Heart left ventricle (tissue), 16 donors: Measurements from ENCODE around the gene TXNDC15. TPM values are rescaled to one million over a fixed set of nuclear protein-coding genes. Genes with fewer than 3 reads are reported as not detected.
"Not testable (repeated sequence)": the region's sequence is repeated elsewhere in the genome, so short reads cannot be mapped to it uniquely, and the experiment has no call there.

Experiments
- ATAC-seq, 4 donors: fragments of 200-7000 bp; cut with Tn5 transposase; one replicate each; pipeline ENCODE4 v1.9.1; 2020 to 2022; ENCODE audit warnings: moderate library complexity in 4 of 4, mild to moderate bottlenecking in 3 of 4, moderate number of reproducible peaks in 1 of 4
- DNase-seq, 5 donors: peaks; one replicate each; pipeline ENCODE4 v3.0.0-alpha.2; 2020
- H3K27ac ChIP-seq, 12 donors: fragments of 200-600 bp; sonication (generic) in 4 of 12; one replicate each; pipeline versions ENCODE4 v1.5.0 to v1.8.0; 2016 to 2022; ENCODE audit warnings: mild to moderate bottlenecking in 2 of 12
- H3K27me3 ChIP-seq, 9 donors: fragments of 200-600 bp; sonication (generic) in 2 of 9; one replicate each; pipeline versions ENCODE4 v1.5.1 to v1.8.0; 2016 to 2022; ENCODE audit warnings: mild to moderate bottlenecking in 3 of 9
- H3K36me3 ChIP-seq, 9 donors: fragments of 200-600 bp; sonication (generic) in 2 of 9; one replicate each; pipeline versions ENCODE4 v1.5.0 to v1.8.0; 2018 to 2022; ENCODE audit warnings: mild to moderate bottlenecking in 2 of 9
- H3K4me1 ChIP-seq, 12 donors: fragments of 200-600 bp; sonication (generic) in 4 of 12; one replicate each; pipeline versions ENCODE4 v1.5.0 to v1.8.0; 2016 to 2022; ENCODE audit warnings: mild to moderate bottlenecking in 3 of 12
- H3K4me3 ChIP-seq, 12 donors: fragments of 200-600 bp; sonication (generic) in 4 of 12; one replicate each; pipeline versions ENCODE4 v1.5.0 to v1.8.0; 2017 to 2022; ENCODE audit warnings: mild to moderate bottlenecking in 9 of 12, moderate library complexity in 4 of 12
- H3K9me3 ChIP-seq, 12 donors: fragments of 200-600 bp; sonication (generic) in 4 of 12; one replicate each; pipeline versions ENCODE4 v1.5.0 to v1.8.0; 2016 to 2022; ENCODE audit warnings: mild to moderate bottlenecking in 1 of 12
- POLR2A ChIP-seq, 2 donors: fragments of 450-650 bp; IDR thresholded peaks; one replicate each; pipeline ENCODE4 v1.6.1; 2017; ENCODE audit warnings: antibody characterized with exemption in 2 of 2, mild to moderate bottlenecking in 2 of 2, moderate library complexity in 2 of 2
- WGBS, 4 donors: extraction: QIAGEN DNeasy Blood & Tissue Kit in 2 of 4; methylation state at CpG; one replicate each; pipeline versions ENCODE4 v1.1.5 to v1.1.7; 2013 to 2018; 5-methylcytosine and 5-hydroxymethylcytosine counted together
- intact Hi-C, 10 donors: fragments of 100-400 bp; cut with DNase I; formaldehyde crosslinking; loops; one replicate each; pipeline versions ENCODE4 v1.11.1 to v1.14.2; 2022
- polyA plus RNA-seq, 2 donors: library from polyadenylated mRNA; stranded (reverse); fragments of 200-250 nt; gene quantifications; one replicate each; pipeline ENCODE4 v1.2.3, GENCODE V29; 2013
- total RNA-seq, 9 donors: library from RNA; depleted of rRNA in 2 of 9; stranded (reverse); fragments of >200 nt in 2 of 9; fragmentation: NEBNext Ultra II Directional in 3 of 9; extraction: Animal tissue kit (Norgen Biotek cat#: 25700) in 3 of 9; gene quantifications; one replicate each; pipeline versions ENCODE4 v1.1.0 to v1.2.4, GENCODE V29; 2016 to 2023
- TF ChIP-seq, protein P1 (sequence below), 12 donors: fragments of 200-600 bp; sonication (generic) in 4 of 12; IDR thresholded peaks; one replicate each; pipeline versions ENCODE4 v1.5.0 to v1.8.0; 2018 to 2022; ENCODE audit warnings: antibody characterized with exemption in 12 of 12, mild to moderate bottlenecking in 5 of 12
- donor health status: ischemic (EF 13 %, LVEDD 7.1; RV severe dilation, severe dysfunction).
- donor health status: healthy with polysubstance abuse.
- donor health status: DM: no; HTN: yes; CAD: no.
- donor health status: DM: no; HTN: no; CAD: no.
- donor health status: ischemic (EF 25% LVEDD 6.9; RV normal size, moderate dysfunction).
- donor health status: ischemic (EF 25% LVEDD 5.7; RV mildly dilated, moderate dysfunction).
- donor health status: healthy.
- donor health status: DM: yes; HTN: yes; CAD: no.
- donor health status: ischemic (EF 35%, LVEDD 5.7; RV mildly dilated, moderate dysfunction).
- donor health status: nonischemic (EF 11% LVEDD 7.7; RV severe dilation, severe dysfunction).
- donor health status: DM: yes; HTN: yes; CAD: no.
- donor health status: PGD.
- donor health status: ischemic (EF 29% LVEDD 5.4; RV normal size, mild dysfunction).
- donor health status: nonischemic (EF 23%, LVEDD 6.1; RV moderate dilation, normal function).

Gene TXNDC15
- total and polyA plus RNA-seq, 11 donors, result 38.4 to 129 (median 55.6) TPM

DNA sequence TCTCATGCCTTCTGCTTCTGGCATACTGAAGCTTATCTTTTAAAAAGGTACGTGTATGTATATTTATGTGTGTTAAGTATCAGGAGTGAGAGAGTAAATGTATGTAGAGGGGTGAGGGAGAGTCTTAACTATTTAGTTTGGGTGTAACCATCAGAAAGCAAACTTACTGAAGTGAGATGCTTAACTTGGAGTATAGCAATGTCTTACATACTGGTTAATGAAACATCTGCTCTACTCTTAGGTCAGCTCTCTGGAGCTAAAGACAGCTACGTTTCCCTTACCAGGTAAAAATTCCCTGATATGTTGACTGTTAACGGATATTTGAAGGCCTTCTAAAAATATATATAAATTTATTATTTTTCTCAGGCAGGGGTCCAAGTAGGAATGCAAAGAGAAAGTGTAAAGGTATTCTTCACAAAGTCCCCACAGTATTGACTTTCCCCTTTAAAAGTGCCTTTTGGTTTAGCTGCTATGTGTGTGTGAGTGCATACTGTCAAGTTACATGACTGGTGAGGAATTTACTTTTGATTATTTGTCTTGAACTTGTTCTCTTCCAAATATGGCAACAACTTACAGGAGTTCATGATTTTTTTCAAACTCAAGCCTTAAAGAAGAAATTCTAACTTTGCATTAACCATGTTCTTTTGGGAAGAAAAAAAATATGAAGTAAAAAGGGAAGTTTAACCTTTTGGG is 40.7 kb upstream of the TXNDC15 start:
- Histone ChIP-seq H3K27ac (no peak overlapping the region), H3K36me3 (peaks cover 0 to 77% (median 43%) of the 10 kb centered on the region in 9 donors), H3K4me1 (peaks cover 0 to 11% (median 4%) of the 10 kb centered on the region in 12 donors), H3K9me3 (no peaks in the 10 kb centered on the region), H3K4me3 (no peak overlapping the region), H3K27me3 (no peaks in the 10 kb centered on the region)
- no peak for TF ChIP-seq POLR2A (IDR thresholded peaks at IDR 0.05)
- TF ChIP-seq, protein P1, sequence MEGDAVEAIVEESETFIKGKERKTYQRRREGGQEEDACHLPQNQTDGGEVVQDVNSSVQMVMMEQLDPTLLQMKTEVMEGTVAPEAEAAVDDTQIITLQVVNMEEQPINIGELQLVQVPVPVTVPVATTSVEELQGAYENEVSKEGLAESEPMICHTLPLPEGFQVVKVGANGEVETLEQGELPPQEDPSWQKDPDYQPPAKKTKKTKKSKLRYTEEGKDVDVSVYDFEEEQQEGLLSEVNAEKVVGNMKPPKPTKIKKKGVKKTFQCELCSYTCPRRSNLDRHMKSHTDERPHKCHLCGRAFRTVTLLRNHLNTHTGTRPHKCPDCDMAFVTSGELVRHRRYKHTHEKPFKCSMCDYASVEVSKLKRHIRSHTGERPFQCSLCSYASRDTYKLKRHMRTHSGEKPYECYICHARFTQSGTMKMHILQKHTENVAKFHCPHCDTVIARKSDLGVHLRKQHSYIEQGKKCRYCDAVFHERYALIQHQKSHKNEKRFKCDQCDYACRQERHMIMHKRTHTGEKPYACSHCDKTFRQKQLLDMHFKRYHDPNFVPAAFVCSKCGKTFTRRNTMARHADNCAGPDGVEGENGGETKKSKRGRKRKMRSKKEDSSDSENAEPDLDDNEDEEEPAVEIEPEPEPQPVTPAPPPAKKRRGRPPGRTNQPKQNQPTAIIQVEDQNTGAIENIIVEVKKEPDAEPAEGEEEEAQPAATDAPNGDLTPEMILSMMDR (IDR thresholded peaks at IDR 0.05), result no peak
- WGBS, 4 donors, result 84 to 93% (median 86%) methylated on average over 3 of the region's 3 CpGs
- intact Hi-C loops, result no loop called here
- ATAC-seq, result no peak
- DNase-seq, result no peak

DNA sequence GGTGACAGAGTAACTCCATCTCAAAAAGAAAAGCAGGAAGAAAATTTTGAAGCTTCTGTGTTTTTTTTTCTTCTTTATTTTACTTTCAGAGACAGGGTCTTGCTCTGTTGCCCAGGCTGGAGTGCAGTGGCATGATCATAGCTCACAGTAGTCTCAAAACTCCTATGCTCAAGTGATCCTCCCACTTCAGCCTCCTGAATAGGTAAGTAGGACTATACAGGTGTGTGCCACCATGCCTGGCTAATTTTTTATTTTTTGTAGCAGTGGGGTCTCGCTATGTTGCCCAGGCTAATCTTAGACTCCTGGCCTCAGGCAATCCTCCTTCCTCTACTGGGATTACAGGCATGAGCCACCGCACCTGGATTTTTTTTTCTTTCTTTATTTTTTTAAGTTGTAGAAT is 38.5 kb upstream of the TXNDC15 start:
- DNase-seq, result no peak
- H3K27ac ChIP-seq, result no peak overlapping the region
- no peak for ATAC-seq
- TF ChIP-seq POLR2A (IDR thresholded peaks at IDR 0.05), result no peak
- TF ChIP-seq, protein P1 (IDR thresholded peaks at IDR 0.05), result no peak
- no peak overlapping the region for H3K4me3 ChIP-seq
- H3K9me3 ChIP-seq, result no peaks in the 10 kb centered on the region
- H3K4me1 ChIP-seq, result peaks cover 0 to 11% (median 4%) of the 10 kb centered on the region in 12 donors
- no peaks in the 10 kb centered on the region for H3K27me3 ChIP-seq
- H3K36me3 ChIP-seq, result peaks cover 0 to 81% (median 38%) of the 10 kb centered on the region in 9 donors
- WGBS, 4 donors, result 92 to 98% (median 97%) methylated on average over 2 of the region's 2 CpGs
- intact Hi-C loops, result no loop called here

DNA sequence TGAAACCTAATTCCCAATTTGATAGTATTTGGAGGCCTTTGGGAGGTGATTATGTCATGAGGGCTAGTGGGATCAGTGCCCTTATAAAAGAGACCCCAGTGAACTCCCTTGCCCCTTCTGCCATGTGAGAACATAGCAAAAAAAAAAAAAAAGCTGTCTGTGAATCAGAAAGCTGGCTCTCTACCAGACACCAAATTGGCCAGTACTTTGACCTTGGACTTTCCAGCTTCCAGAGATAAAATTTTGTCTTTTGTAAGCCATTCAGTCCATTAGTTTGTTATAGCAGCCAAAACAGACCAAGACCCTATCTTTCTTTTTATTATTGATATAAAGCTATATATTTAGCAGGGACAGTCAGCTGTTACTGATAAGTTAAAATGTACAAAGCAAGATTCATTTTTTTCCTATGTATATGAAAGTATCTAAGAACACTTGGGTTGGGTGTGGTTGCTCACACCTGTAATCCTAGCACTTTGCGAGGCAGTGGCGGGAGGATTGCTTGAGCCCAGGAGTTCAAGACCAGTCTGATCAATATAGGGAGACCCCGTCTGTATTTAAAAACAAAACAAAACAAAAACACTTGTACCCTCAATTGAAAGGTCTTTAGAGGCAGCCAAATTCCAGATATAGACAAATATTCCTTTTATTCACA is 36.5 kb upstream of the TXNDC15 start:
- peaks cover 0 to 76% (median 30%) of the 10 kb centered on the region in 9 donors for H3K36me3 ChIP-seq
- H3K27ac ChIP-seq, result no peak overlapping the region
- WGBS, 4 donors, result 94 to 99% (median 96%) methylated on average over 3 of the region's 3 CpGs
- no peak overlapping the region for H3K4me3 ChIP-seq
- intact Hi-C loops, result no loop called here
- ATAC-seq, result no peak
- H3K9me3 ChIP-seq, result no peaks in the 10 kb centered on the region
- peaks cover 0 to 11% (median 4%) of the 10 kb centered on the region in 12 donors for H3K4me1 ChIP-seq
- H3K27me3 ChIP-seq, result no peaks in the 10 kb centered on the region
- DNase-seq, result no peak
- TF ChIP-seq, protein P1 (IDR thresholded peaks at IDR 0.05), result no peak
- TF ChIP-seq POLR2A (IDR thresholded peaks at IDR 0.05), result no peak

DNA sequence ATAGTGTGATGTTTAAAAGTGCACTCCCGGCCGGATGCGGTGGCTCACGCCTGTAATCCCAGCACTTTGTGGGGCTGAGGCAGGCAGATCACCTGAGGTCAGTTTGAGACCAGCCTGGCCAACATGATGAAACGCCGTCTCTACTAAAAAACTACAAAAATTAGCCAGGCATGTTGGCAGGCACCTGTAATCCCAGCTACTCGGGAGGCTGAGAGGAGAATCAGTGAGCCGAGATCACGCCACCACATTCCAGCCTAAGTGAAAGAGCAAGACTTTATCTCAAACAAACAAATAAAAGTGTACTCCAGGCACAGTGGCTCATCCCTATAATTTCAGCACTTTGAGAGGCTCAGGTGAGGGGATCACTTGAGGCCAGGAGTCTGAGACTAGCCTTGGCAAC is 35.8 kb upstream of the TXNDC15 start:
- H3K27me3 ChIP-seq, H3K9me3 ChIP-seq, ATAC-seq, H3K4me3 ChIP-seq, H3K27ac ChIP-seq, DNase-seq, intact Hi-C loops: not testable (repeated sequence)
- H3K36me3 ChIP-seq, result peaks cover 0 to 69% (median 23%) of the 10 kb centered on the region in 9 donors
- WGBS, 4 donors, result 78 to 84% (median 83%) methylated on average over 9 of the region's 9 CpGs
- H3K4me1 ChIP-seq, result peaks cover 0 to 11% (median 4%) of the 10 kb centered on the region in 12 donors
